Measurements from ENCODE around the gene IPCEF1.

DNA sequence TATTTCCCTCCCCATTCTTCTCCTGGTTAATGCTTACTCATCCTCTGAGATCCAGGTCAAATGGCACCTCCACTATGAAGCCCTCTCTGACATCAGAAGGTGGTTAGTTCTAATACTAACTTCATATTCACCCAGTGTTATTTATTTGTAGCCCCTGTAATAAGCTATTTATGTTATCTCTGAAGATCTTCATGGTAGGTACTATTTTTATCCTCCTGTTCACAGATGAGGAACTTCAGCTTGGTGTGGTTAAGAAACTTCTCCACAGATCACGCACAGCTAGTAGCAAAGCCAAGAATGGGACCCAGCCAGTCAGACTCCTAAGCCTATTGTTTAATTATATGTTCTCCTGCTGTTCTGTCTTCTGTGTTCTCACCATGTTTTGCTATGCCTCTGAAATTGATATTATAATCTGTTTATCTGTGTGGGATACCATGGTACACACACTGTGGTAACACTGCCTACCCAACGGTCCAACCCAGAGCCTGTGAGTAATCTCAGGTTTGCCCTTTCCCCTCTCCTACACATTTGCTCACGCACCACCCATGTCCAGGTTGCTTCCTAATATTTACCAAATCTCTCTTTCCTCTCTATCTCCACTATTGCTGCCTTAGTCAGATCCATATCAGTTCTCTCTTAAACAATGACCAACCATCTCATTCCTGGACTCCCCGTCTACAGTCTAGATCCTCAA is 98.4 kb downstream of the IPCEF1 start:
- TF ChIP-seq, protein P1, sequence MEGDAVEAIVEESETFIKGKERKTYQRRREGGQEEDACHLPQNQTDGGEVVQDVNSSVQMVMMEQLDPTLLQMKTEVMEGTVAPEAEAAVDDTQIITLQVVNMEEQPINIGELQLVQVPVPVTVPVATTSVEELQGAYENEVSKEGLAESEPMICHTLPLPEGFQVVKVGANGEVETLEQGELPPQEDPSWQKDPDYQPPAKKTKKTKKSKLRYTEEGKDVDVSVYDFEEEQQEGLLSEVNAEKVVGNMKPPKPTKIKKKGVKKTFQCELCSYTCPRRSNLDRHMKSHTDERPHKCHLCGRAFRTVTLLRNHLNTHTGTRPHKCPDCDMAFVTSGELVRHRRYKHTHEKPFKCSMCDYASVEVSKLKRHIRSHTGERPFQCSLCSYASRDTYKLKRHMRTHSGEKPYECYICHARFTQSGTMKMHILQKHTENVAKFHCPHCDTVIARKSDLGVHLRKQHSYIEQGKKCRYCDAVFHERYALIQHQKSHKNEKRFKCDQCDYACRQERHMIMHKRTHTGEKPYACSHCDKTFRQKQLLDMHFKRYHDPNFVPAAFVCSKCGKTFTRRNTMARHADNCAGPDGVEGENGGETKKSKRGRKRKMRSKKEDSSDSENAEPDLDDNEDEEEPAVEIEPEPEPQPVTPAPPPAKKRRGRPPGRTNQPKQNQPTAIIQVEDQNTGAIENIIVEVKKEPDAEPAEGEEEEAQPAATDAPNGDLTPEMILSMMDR (IDR thresholded peaks at IDR 0.05), result no peak
- TF ChIP-seq POLR2A (IDR thresholded peaks at IDR 0.05), result no peak

Data from thyroid gland (tissue), 4 donors.